Measurements from ENCODE around the gene ABHD6. TPM values are rescaled to one million over a fixed set of nuclear protein-coding genes. Genes with fewer than 3 reads are reported as not detected.

Gene ABHD6
- total RNA-seq, 1 experiment from 2014 or later = 12.7 TPM

DNA sequence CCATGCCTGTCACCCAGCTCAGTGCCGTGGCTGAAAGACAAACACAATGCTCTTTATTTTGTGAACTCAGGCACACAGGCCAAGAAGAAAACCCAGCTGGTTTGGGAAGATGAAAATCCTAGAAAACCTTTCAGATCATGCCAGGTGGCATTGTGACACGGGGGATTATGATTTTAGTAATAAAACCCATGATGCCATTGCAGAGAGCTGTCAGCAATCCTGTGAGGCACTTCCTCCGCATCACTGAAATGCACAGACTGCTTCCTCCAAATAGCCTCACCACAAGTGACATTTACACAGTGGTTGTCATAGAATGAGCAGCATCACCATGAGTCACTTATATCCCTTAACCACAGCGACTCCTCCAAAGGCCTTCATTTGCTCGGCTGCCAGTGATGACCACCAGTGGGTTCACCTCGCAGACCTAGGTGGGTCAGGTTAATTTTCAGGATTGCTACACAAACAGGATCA is 22.7 kb downstream of the ABHD6 start (continued):
- no peak for TF ChIP-seq EZH2 (IDR thresholded peaks at IDR 0.05)

GRCh38 chr3:58260733-58261132 is 23.1 kb downstream of the ABHD6 start:
- Histone ChIP-seq H3K9me2 (ENCODE audit: insufficient read depth) (no peaks in the 10 kb centered on the region), H3K9ac (ENCODE audit: low read length) (no peak overlapping the region), H4K20me1 (ENCODE audit: insufficient read depth) (no peaks in the 10 kb centered on the region), H3K79me2 (ENCODE audit: insufficient read depth, low read length) (no peaks in the 10 kb centered on the region), H3K4me1 (ENCODE audit: control insufficient read depth in 1 of 2, insufficient read depth in 2 of 2, low read length in 2 of 2) (peaks cover 13 to 16% of the 10 kb centered on the region in 2 experiments), H3K4me2 (ENCODE audit: low read length) (peak overlapping the region; percentile 29), H2AFZ (ENCODE audit: low read depth, low read length, poor library complexity, severe bottlenecking) (no peak overlapping the region), H3K27me3 (ENCODE audit: insufficient read depth, low read length) (no peaks in the 10 kb centered on the region), H3K36me3 (ENCODE audit: control insufficient read depth in 1 of 2, insufficient read depth in 2 of 2, low read length in 2 of 2) (no peaks in the 10 kb centered on the region; a peak in 1 of 4 replicates), H3K9me3 (ENCODE audit: control insufficient read depth in 1 of 2, insufficient read depth in 1 of 2, low read depth in 1 of 2, low read length in 2 of 2) (no peaks in the 10 kb centered on the region), H3K27ac (ENCODE audit: low read depth, low read length) (no peak overlapping the region), H3K4me3 (replicated peaks in 1 of 2; ENCODE audit: low read depth in 1 of 2, low read length in 2 of 2) (no peak overlapping the region)
- ATAC-seq (peak; percentile 67), DNase-seq (ENCODE audit: low read depth, low spot score) (no peak)
- BruUV-seq (replicated peaks) = no TSS peak
- POLR2A ChIA-PET = no interaction called here
- TF ChIP-seq, protein P1, sequence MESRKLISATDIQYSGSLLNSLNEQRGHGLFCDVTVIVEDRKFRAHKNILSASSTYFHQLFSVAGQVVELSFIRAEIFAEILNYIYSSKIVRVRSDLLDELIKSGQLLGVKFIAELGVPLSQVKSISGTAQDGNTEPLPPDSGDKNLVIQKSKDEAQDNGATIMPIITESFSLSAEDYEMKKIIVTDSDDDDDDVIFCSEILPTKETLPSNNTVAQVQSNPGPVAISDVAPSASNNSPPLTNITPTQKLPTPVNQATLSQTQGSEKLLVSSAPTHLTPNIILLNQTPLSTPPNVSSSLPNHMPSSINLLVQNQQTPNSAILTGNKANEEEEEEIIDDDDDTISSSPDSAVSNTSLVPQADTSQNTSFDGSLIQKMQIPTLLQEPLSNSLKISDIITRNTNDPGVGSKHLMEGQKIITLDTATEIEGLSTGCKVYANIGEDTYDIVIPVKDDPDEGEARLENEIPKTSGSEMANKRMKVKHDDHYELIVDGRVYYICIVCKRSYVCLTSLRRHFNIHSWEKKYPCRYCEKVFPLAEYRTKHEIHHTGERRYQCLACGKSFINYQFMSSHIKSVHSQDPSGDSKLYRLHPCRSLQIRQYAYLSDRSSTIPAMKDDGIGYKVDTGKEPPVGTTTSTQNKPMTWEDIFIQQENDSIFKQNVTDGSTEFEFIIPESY (IDR thresholded peaks at IDR 0.05; ENCODE audit: extremely low read depth, insufficient replicate concordance, low read length) = no peak
- TF ChIP-seq EGR1 (IDR thresholded peaks at IDR 0.05; ENCODE audit: low read depth) (no peak), ZFX (IDR thresholded peaks at IDR 0.05) (no peak), CTCF (IDR thresholded peaks at IDR 0.05 in 2 of 3, conservative IDR thresholded peaks at IDR 0.05 in 1 of 3; ENCODE audit: borderline replicate concordance in 1 of 3, insufficient read depth in 1 of 3, low read depth in 2 of 3, low read length in 2 of 3) (no peak), EZH2 (IDR thresholded peaks at IDR 0.05) (no peak), RAD21 (IDR thresholded peaks at IDR 0.05; ENCODE audit: low read depth) (no peak), ELF1 (IDR thresholded peaks at IDR 0.05; ENCODE audit: borderline replicate concordance, low read depth) (no peak), POLR2AphosphoS5 (IDR thresholded peaks at IDR 0.05; ENCODE audit: low read depth, low read length) (no peak), SRF (IDR thresholded peaks at IDR 0.05; ENCODE audit: low read depth) (no peak), SP1 (IDR thresholded peaks at IDR 0.05; ENCODE audit: low read depth) (no peak), SIN3A (IDR thresholded peaks at IDR 0.05; ENCODE audit: low read depth) (no peak), YY1 (IDR thresholded peaks at IDR 0.05; ENCODE audit: extremely low read depth, insufficient replicate concordance, low read depth, low read length) (no peak), TCF7L2 (IDR thresholded peaks at IDR 0.05; ENCODE audit: borderline replicate concordance, extremely low read depth, insufficient read depth, insufficient read length) (no peak), EZH2phosphoT487 (IDR thresholded peaks at IDR 0.05; ENCODE audit: borderline replicate concordance) (no peak)
- TF ChIP-seq, protein P2, sequence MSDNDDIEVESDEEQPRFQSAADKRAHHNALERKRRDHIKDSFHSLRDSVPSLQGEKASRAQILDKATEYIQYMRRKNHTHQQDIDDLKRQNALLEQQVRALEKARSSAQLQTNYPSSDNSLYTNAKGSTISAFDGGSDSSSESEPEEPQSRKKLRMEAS (IDR thresholded peaks at IDR 0.05) = no peak
- TF ChIP-seq, protein P3, sequence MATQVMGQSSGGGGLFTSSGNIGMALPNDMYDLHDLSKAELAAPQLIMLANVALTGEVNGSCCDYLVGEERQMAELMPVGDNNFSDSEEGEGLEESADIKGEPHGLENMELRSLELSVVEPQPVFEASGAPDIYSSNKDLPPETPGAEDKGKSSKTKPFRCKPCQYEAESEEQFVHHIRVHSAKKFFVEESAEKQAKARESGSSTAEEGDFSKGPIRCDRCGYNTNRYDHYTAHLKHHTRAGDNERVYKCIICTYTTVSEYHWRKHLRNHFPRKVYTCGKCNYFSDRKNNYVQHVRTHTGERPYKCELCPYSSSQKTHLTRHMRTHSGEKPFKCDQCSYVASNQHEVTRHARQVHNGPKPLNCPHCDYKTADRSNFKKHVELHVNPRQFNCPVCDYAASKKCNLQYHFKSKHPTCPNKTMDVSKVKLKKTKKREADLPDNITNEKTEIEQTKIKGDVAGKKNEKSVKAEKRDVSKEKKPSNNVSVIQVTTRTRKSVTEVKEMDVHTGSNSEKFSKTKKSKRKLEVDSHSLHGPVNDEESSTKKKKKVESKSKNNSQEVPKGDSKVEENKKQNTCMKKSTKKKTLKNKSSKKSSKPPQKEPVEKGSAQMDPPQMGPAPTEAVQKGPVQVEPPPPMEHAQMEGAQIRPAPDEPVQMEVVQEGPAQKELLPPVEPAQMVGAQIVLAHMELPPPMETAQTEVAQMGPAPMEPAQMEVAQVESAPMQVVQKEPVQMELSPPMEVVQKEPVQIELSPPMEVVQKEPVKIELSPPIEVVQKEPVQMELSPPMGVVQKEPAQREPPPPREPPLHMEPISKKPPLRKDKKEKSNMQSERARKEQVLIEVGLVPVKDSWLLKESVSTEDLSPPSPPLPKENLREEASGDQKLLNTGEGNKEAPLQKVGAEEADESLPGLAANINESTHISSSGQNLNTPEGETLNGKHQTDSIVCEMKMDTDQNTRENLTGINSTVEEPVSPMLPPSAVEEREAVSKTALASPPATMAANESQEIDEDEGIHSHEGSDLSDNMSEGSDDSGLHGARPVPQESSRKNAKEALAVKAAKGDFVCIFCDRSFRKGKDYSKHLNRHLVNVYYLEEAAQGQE (IDR thresholded peaks at IDR 0.05; ENCODE audit: low read depth) = no peak
- intact Hi-C loops (cut with micrococcal nuclease) = no loop called here
- RAD21 ChIA-PET (ENCODE audit: low non-redundant PET in 1 of 2, low total read pairs in 2 of 2, uncharacterized antibody in 2 of 2, unreplicated experiment in 2 of 2) = no interaction called here
- CTCF ChIA-PET = no interaction called here
